Endothelial cell (in vitro differentiated cells): ENCODE measurements around the gene ETFDH. TPM values are rescaled to one million over a fixed set of nuclear protein-coding genes. Genes with fewer than 3 reads are reported as not detected.

Experiments used
- DNase-seq: peaks from one replicate; pipeline ENCODE4 v3.0.0; 2021; ENCODE audit warnings: low spot score
- H3K27ac Mint-ChIP-seq: one replicate; pipeline ENCODE4 v1.8.0; 2021; ENCODE audit warnings: mixed read lengths, inconsistent platforms; ENCODE audit not compliant: unreplicated experiment
- H3K27me3 Mint-ChIP-seq: one replicate; pipeline ENCODE4 v1.8.0; 2021; ENCODE audit warnings: mild to moderate bottlenecking, moderate library complexity, mixed read lengths, inconsistent platforms; ENCODE audit not compliant: unreplicated experiment
- H3K36me3 Mint-ChIP-seq: one replicate; pipeline ENCODE4 v1.8.0; 2021; ENCODE audit warnings: mild to moderate bottlenecking, low read depth, mixed read lengths, inconsistent platforms; ENCODE audit not compliant: unreplicated experiment
- H3K4me1 Mint-ChIP-seq: one replicate; pipeline ENCODE4 v1.8.0; 2021; ENCODE audit warnings: mild to moderate bottlenecking, mixed read lengths, inconsistent platforms; ENCODE audit not compliant: unreplicated experiment
- H3K4me3 Mint-ChIP-seq: one replicate; pipeline ENCODE4 v1.8.0; 2021; ENCODE audit warnings: mild to moderate bottlenecking, mixed read lengths, inconsistent platforms; ENCODE audit not compliant: unreplicated experiment
- H3K9me3 Mint-ChIP-seq: one replicate; pipeline ENCODE4 v1.8.0; 2021; ENCODE audit warnings: mixed read lengths, inconsistent platforms; ENCODE audit not compliant: unreplicated experiment
- CTCF ChIP-seq: fragments of 200-600 bp; sonication (generic); IDR thresholded peaks from one replicate; pipeline ENCODE4 v1.5.0; 2021; ENCODE audit warnings: antibody characterized with exemption; ENCODE audit not compliant: unreplicated experiment
- total RNA-seq: library from RNA; stranded (reverse); fragmentation: NEBNext Ultra II Directional; extraction: Animal tissue kit (Norgen Biotek cat#: 25700); gene quantifications from one replicate; pipeline ENCODE4 v1.2.1, GENCODE V29; 2021; ENCODE audit not compliant: unreplicated experiment

ETFDH gene
- total RNA-seq, 1 donor from 2014 or later: 9.2 TPM

DNA sequence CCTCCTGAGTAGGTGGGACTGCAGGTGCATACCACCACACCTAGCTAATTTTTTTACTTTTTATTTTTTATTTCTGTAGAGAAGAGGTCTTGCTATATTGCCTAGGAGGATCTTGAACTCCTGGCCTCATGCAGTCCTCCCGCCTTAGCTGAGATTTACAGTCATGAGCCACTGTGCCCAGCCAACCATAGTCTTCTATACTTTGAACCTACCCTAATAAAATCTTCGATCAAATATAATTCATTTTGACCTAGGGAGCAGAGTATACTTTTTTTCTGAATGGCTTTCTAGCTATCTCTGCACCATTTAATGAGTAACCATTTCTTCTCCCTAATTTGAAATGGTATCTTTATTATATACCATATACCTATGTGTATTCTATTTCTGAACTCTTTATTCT lies 6.7 kb downstream of the ETFDH start:
- no peaks in the 10 kb centered on the region for H3K27me3 Mint-ChIP-seq
- DNase-seq: no peak
- no peak overlapping the region for H3K4me3 Mint-ChIP-seq
- no peaks in the 10 kb centered on the region for H3K9me3 Mint-ChIP-seq
- no peaks in the 10 kb centered on the region for H3K36me3 Mint-ChIP-seq
- H3K4me1 Mint-ChIP-seq: no peaks in the 10 kb centered on the region
- H3K27ac Mint-ChIP-seq: no peak overlapping the region
- TF ChIP-seq CTCF: no peak

- H3K4me3 Mint-ChIP-seq: no peak overlapping the region
These were observed 9.5 kb downstream of the ETFDH start for GRCh38 chr4:158681629-158682028.

GRCh38 chr4:158682066-158682465 lies 10.0 kb downstream of the ETFDH start:
- H3K27me3 Mint-ChIP-seq: peaks cover 1% of the 10 kb centered on the region
- H3K9me3 Mint-ChIP-seq: no peaks in the 10 kb centered on the region
- DNase-seq: no peak
- H3K36me3 Mint-ChIP-seq: no peaks in the 10 kb centered on the region
- H3K4me1 Mint-ChIP-seq: peaks cover 11% of the 10 kb centered on the region
- no peak for TF ChIP-seq CTCF
- H3K27ac Mint-ChIP-seq: no peak overlapping the region
- H3K4me3 Mint-ChIP-seq: no peak overlapping the region

More at GRCh38 chr4:158681629-158682028, 9.5 kb downstream of the ETFDH start:
- no peak for DNase-seq
- Mint-ChIP-seq H3K27me3 (no peaks in the 10 kb centered on the region), H3K4me1 (peaks cover 7% of the 10 kb centered on the region), H3K9me3 (no peaks in the 10 kb centered on the region), H3K27ac (no peak overlapping the region), H3K36me3 (no peaks in the 10 kb centered on the region)
- no peak for TF ChIP-seq CTCF

DNA sequence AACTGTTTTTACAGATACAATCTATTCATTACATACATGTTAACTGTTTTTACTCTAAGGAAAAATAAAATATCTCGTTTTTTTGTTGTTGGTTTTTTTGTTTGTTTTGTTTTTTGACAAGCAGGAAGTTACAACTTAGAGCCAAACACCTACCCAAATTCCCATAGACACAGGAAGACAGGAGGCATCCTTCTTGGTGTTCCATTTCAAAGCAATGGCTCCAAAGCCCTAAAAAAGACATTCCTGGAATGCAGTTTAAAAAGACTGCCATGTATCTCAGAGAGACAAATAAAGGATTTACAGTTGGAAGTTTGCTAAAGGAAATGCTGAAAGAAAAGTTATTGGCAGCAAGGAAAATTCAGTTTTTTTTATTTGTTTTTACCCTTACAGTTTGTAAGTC lies 16.7 kb downstream of the ETFDH start:
- no peak overlapping the region for H3K4me3 Mint-ChIP-seq

DNA sequence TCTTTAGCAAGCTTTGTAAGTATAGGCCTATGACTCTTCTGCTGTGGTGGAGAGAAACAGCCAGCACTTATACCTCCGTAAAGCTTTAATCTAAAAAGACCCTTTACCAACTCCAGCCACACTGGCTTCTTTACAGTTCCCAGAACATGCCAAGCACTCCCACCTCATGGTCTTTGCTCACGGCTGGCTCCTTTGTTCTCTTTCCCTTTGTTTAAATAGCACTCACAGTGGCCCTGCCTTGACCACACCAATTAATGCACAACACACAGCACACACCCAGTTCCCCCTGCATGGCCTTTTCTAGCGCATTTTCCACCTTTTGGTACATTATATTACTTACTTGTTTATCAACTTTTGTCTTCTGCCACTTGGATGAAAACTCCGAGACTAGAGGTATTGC lies 32.2 kb downstream of the ETFDH start:
- Mint-ChIP-seq H3K36me3 (no peaks in the 10 kb centered on the region), H3K4me3 (no peak overlapping the region), H3K4me1 (no peaks in the 10 kb centered on the region), H3K9me3 (no peaks in the 10 kb centered on the region), H3K27me3 (no peaks in the 10 kb centered on the region), H3K27ac (no peak overlapping the region)
- no peak for TF ChIP-seq CTCF
- DNase-seq: no peak

More for the DNA sequence above, 16.7 kb downstream of the ETFDH start:
- no peaks in the 10 kb centered on the region for H3K9me3 Mint-ChIP-seq
- H3K27me3 Mint-ChIP-seq: peaks cover 1% of the 10 kb centered on the region
- peaks cover 25% of the 10 kb centered on the region for H3K4me1 Mint-ChIP-seq
- H3K36me3 Mint-ChIP-seq: no peaks in the 10 kb centered on the region
- no peak overlapping the region for H3K27ac Mint-ChIP-seq
- TF ChIP-seq CTCF: no peak
- DNase-seq: no peak
